BE2C (cell line): Measurements from ENCODE around the gene RBKS.

ENCODE experiments used
- DNase-seq: peaks from one replicate; pipeline ENCODE4 v3.0.0-alpha.2; 2020
- H3K27me3 ChIP-seq: fragments of 250-450 bp; sonication (Bioruptor Pico); 2 replicates; pipeline ENCODE4 v1.5.1; 2020; ENCODE audit warnings: mild to moderate bottlenecking
- H3K36me3 ChIP-seq: fragments of 250-450 bp; sonication (Bioruptor Pico); 2 replicates; pipeline ENCODE4 v1.5.1; 2020; ENCODE audit warnings: mild to moderate bottlenecking
- H3K4me1 ChIP-seq: fragments of 250-450 bp; sonication (Bioruptor Pico); 2 replicates; pipeline ENCODE4 v1.5.1; 2020
- H3K4me3 ChIP-seq: 2 replicates; pipeline ENCODE4 v1.5.1; 2011; ENCODE audit warnings: low read depth, low read length
- H3K9me3 ChIP-seq: fragments of 250-450 bp; sonication (Bioruptor Pico); 2 replicates; pipeline ENCODE4 v1.5.1; 2020
- TF ChIP-seq, protein P1 (sequence below): IDR thresholded peaks from 2 replicates; pipeline ENCODE4 v1.5.1; 2012; ENCODE audit warnings: mild to moderate bottlenecking, low read depth, low read length

Gene RBKS

DNA sequence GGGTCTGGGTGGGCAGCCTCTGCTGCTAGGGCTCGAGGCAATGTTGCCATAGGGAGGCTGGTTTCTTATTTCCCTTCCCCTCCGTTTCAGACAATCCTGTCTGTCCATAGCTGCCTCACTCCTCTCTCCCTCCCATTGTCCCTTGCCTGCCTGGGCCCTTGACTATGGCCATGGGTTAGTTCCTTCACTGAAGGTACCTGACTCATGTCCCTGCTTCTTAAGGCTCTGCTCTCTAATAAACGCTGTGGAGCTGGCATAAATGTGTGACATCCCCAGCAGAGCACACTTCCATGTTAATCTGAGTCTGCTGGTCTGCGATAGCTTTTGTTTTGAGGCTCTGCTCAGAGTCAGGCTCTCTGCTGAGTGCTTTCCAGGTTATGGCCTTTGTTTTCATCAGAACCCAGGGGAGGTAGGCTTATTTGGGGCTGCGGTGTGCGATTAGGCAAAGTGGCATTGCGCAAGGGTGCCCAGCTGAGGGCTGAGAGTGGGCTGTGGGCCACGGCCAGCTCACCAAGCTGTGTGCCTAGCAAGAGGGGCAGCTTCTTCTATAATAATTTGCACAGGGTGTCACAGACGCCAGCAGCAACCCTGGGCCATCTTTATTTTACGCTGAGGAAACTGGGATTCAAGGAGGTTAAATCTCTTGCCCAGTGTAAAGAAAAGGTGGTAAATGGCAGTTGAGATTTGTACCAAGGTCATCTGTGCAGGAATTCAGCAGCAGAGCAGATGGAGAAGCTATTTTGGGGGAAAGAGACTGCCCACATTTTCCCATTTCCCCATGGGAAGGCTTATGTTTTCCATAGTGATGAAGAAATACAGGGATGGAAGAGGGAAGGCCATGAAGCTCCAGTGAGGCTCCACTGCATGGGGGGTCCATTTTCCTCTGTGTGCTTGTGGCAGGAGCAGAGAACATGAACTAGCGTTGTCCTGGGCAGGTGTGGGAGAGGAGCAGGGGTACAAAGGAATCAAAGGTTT lies 93.1 kb downstream of the RBKS start:
- TF ChIP-seq, protein P1, sequence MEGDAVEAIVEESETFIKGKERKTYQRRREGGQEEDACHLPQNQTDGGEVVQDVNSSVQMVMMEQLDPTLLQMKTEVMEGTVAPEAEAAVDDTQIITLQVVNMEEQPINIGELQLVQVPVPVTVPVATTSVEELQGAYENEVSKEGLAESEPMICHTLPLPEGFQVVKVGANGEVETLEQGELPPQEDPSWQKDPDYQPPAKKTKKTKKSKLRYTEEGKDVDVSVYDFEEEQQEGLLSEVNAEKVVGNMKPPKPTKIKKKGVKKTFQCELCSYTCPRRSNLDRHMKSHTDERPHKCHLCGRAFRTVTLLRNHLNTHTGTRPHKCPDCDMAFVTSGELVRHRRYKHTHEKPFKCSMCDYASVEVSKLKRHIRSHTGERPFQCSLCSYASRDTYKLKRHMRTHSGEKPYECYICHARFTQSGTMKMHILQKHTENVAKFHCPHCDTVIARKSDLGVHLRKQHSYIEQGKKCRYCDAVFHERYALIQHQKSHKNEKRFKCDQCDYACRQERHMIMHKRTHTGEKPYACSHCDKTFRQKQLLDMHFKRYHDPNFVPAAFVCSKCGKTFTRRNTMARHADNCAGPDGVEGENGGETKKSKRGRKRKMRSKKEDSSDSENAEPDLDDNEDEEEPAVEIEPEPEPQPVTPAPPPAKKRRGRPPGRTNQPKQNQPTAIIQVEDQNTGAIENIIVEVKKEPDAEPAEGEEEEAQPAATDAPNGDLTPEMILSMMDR: no peak
- Histone ChIP-seq H3K36me3 (no peaks in the 10 kb centered on the region), H3K9me3 (no peaks in the 10 kb centered on the region), H3K4me1 (peaks cover 8% of the 10 kb centered on the region), H3K27me3 (no peaks in the 10 kb centered on the region), H3K4me3 (no peak overlapping the region)
- no peak for DNase-seq

GRCh38 chr2:27795868-27796277 lies 94.3 kb downstream of the RBKS start:
- TF ChIP-seq, protein P1: no peak
- no peaks in the 10 kb centered on the region for H3K36me3 ChIP-seq
- no peaks in the 10 kb centered on the region for H3K27me3 ChIP-seq
- no peaks in the 10 kb centered on the region for H3K9me3 ChIP-seq
- DNase-seq: no peak
- peaks cover 8% of the 10 kb centered on the region for H3K4me1 ChIP-seq
- no peak overlapping the region for H3K4me3 ChIP-seq

DNA sequence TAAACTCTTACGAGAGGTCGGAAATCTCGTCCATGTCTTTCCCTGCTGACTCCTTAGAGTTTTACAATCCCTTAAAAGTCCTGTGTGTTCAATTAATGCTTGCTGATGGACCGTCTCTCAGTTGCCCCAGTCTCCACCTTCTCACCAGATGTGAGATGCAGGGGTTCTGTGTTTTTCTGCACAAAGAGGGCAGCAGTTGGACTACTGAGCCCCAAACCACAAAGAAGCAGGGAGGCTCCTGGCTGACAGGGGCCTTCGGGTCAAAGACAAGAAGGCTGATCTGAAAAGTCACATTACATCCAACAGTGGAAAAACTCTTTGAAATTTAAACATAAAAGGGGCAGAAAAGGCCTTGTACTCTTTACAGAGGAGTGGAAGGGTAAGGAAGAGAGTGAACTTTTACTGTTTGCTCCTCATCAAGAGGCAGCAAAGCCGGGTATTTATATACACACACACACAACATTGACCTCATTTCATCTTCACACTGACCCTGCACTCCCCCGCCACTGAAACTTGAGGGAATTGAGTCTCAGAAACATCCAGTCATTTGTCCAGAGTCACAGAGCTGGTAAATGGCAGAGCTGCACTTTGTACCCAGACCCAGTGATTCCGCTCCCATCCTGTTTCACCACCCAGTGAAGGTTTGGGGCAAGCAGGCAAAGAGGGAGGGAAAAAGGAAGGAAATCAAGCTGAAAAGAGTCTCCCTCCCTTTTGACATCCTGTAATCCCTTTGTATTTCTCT lies 94.9 kb downstream of the RBKS start:
- Histone ChIP-seq H3K27me3 (no peaks in the 10 kb centered on the region), H3K4me3 (no peak overlapping the region), H3K9me3 (no peaks in the 10 kb centered on the region), H3K4me1 (peaks cover 8% of the 10 kb centered on the region), H3K36me3 (no peaks in the 10 kb centered on the region)
- TF ChIP-seq, protein P1: no peak
- no peak for DNase-seq

GRCh38 chr2:27792759-27793158 lies 97.4 kb downstream of the RBKS start:
- no peak for DNase-seq
- no peaks in the 10 kb centered on the region for H3K36me3 ChIP-seq

GRCh38 chr2:27790796-27791195 lies 99.4 kb downstream of the RBKS start:
- Histone ChIP-seq H3K4me3 (no peak overlapping the region), H3K4me1 (peaks cover 8% of the 10 kb centered on the region), H3K27me3 (no peaks in the 10 kb centered on the region), H3K36me3 (no peaks in the 10 kb centered on the region), H3K9me3 (no peaks in the 10 kb centered on the region)
- TF ChIP-seq, protein P1: no peak
- no peak for DNase-seq

More at GRCh38 chr2:27792759-27793158, 97.4 kb downstream of the RBKS start:
- Histone ChIP-seq H3K4me1 (peaks cover 8% of the 10 kb centered on the region), H3K4me3 (no peak overlapping the region), H3K9me3 (no peaks in the 10 kb centered on the region), H3K27me3 (no peaks in the 10 kb centered on the region)
- TF ChIP-seq, protein P1: no peak
